ENCODE results near the gene ZC3H12A.
"Not testable (repeated sequence)": the region's sequence is repeated elsewhere in the genome, so short reads cannot be mapped to it uniquely, and the experiment has no call there.

Gene ZC3H12A

GRCh38 chr1:37519613-37520012 lies 45.2 kb downstream of the ZC3H12A start:
- Histone ChIP-seq H2AFZ (ENCODE audit: low read depth) (no peak overlapping the region), H3K36me3 (ENCODE audit: insufficient read depth) (no peaks in the 10 kb centered on the region), H3K27ac (no peak overlapping the region)

GRCh38 chr1:37529888-37530287 lies 55.5 kb downstream of the ZC3H12A start:
- not testable (repeated sequence) for H3K36me3 ChIP-seq (ENCODE audit: insufficient read depth); H4K20me1 ChIP-seq (ENCODE audit: insufficient read depth); H2AFZ ChIP-seq (ENCODE audit: low read depth); H3K9ac ChIP-seq; H3K79me2 ChIP-seq (ENCODE audit: insufficient read depth, low read depth); H3K4me3 ChIP-seq (IDR thresholded peaks at IDR 0.05; ENCODE audit: insufficient read depth, low read depth, low read length); H3K4me1 ChIP-seq (ENCODE audit: low read depth, poor library complexity, severe bottlenecking); H3K4me2 ChIP-seq; H3K27ac ChIP-seq; H3K27me3 ChIP-seq (ENCODE audit: insufficient read depth, low read depth)

More at GRCh38 chr1:37519613-37520012, 45.2 kb downstream of the ZC3H12A start:
- no peak for TF ChIP-seq CTCF (conservative IDR thresholded peaks at IDR 0.05; ENCODE audit: low read depth, low read length)
- no peaks in the 10 kb centered on the region for H3K79me2 ChIP-seq (ENCODE audit: insufficient read depth, low read depth)
- peaks cover 4% of the 10 kb centered on the region for H3K4me1 ChIP-seq (ENCODE audit: low read depth, poor library complexity, severe bottlenecking)
- no peak overlapping the region for H3K4me2 ChIP-seq
- no peak overlapping the region for H3K4me3 ChIP-seq (IDR thresholded peaks at IDR 0.05; ENCODE audit: insufficient read depth, low read depth, low read length)
- H3K9ac ChIP-seq: no peak overlapping the region
- H3K27me3 ChIP-seq (ENCODE audit: insufficient read depth, low read depth): no peaks in the 10 kb centered on the region
- H4K20me1 ChIP-seq (ENCODE audit: insufficient read depth): no peaks in the 10 kb centered on the region

GRCh38 chr1:37532418-37533156 lies 58.2 kb downstream of the ZC3H12A start:
- H3K27me3 ChIP-seq (ENCODE audit: insufficient read depth, low read depth); H3K79me2 ChIP-seq (ENCODE audit: insufficient read depth, low read depth); H2AFZ ChIP-seq (ENCODE audit: low read depth); H3K4me3 ChIP-seq (IDR thresholded peaks at IDR 0.05; ENCODE audit: insufficient read depth, low read depth, low read length); H3K36me3 ChIP-seq (ENCODE audit: insufficient read depth); H4K20me1 ChIP-seq (ENCODE audit: insufficient read depth); H3K9ac ChIP-seq; H3K4me2 ChIP-seq; H3K27ac ChIP-seq: not testable (repeated sequence)
- peaks cover 16% of the 10 kb centered on the region for H3K4me1 ChIP-seq (ENCODE audit: low read depth, poor library complexity, severe bottlenecking)

- no peak overlapping the region for H3K27ac ChIP-seq
Observed at GRCh38 chr1:37533317-37534093, 59.1 kb downstream of the ZC3H12A start.

More at GRCh38 chr1:37533317-37534093, 59.1 kb downstream of the ZC3H12A start:
- no peak overlapping the region for H3K4me2 ChIP-seq
- no peaks in the 10 kb centered on the region for H3K36me3 ChIP-seq (ENCODE audit: insufficient read depth)
- no peaks in the 10 kb centered on the region for H3K27me3 ChIP-seq (ENCODE audit: insufficient read depth, low read depth)
- no peak for TF ChIP-seq CTCF (conservative IDR thresholded peaks at IDR 0.05; ENCODE audit: low read depth, low read length)
- no peaks in the 10 kb centered on the region for H4K20me1 ChIP-seq (ENCODE audit: insufficient read depth)
- no peaks in the 10 kb centered on the region for H3K79me2 ChIP-seq (ENCODE audit: insufficient read depth, low read depth)
- H2AFZ ChIP-seq (ENCODE audit: low read depth): no peak overlapping the region
- no peak overlapping the region for H3K4me3 ChIP-seq (IDR thresholded peaks at IDR 0.05; ENCODE audit: insufficient read depth, low read depth, low read length)
- H3K9ac ChIP-seq: no peak overlapping the region
- peaks cover 22% of the 10 kb centered on the region for H3K4me1 ChIP-seq (ENCODE audit: low read depth, poor library complexity, severe bottlenecking)

Data from KMS-11 (cell line).